IMR-90 (cell line): ENCODE results near the gene PRORP. TPM values are rescaled to one million over a fixed set of nuclear protein-coding genes. Genes with fewer than 3 reads are reported as not detected.

Source experiments
- ATAC-seq: fragments of 200-7000 bp; cut with Tn5 transposase; 2 replicates; pipeline ENCODE4 v1.9.1; 2020; ENCODE audit warnings: low read depth, mild to moderate bottlenecking, moderate library complexity
- BruUV-seq: library from RNA; stranded (reverse); fragments of 400-500 nt; replicated peaks from 2 replicates; lab custom pipeline; 2021; lab: Mats Ljungman, UMichigan
- CTCF ChIA-PET: fragments of 300-600 bp; formaldehyde crosslinking; extraction: SDS; loops from one replicate; lab custom pipeline; 2021; ENCODE audit warnings: antibody characterized with exemption; lab: Yijun Ruan, JAX
- POLR2A ChIA-PET: fragments of 300-600 bp; sonication (Branson Sonifier 250); formaldehyde crosslinking; loops from one replicate; lab custom pipeline; 2022; ENCODE audit warnings: antibody characterized with exemption; ENCODE audit not compliant: unreplicated experiment; lab: Charles Lee
- DNase-seq: peaks from one replicate; pipeline ENCODE4 v3.0.0; 2013
- H2AFZ ChIP-seq: replicated peaks from 2 replicates; pipeline ENCODE3; 2013; ENCODE audit warnings: low read length, mild to moderate bottlenecking; ENCODE audit not compliant: poor library complexity
- H2AK5ac ChIP-seq: 2 replicates; pipeline ENCODE4 v1.6.1; 2013; ENCODE audit warnings: low read depth, low read length, inconsistent platforms
- H2AK9ac ChIP-seq: replicated peaks from 2 replicates; pipeline ENCODE3; 2013; ENCODE audit warnings: mild to moderate bottlenecking, low read depth, low read length, moderate library complexity; ENCODE audit not compliant: poor library complexity
- H2BK120ac ChIP-seq: 2 replicates; pipeline ENCODE4 v1.6.1; 2013; ENCODE audit warnings: low read depth, low read length, inconsistent platforms
- H2BK15ac ChIP-seq: 3 replicates; pipeline ENCODE4 v1.6.1; 2013; ENCODE audit warnings: low read depth, low read length, inconsistent platforms
- H2BK20ac ChIP-seq: 2 replicates; pipeline ENCODE4 v1.6.1; 2013; ENCODE audit warnings: low read depth, mild to moderate bottlenecking, inconsistent platforms, low read length, moderate library complexity
- H2BK5ac ChIP-seq: 2 replicates; pipeline ENCODE4 v1.6.1; 2013; ENCODE audit warnings: mild to moderate bottlenecking, low read depth, low read length, inconsistent platforms; ENCODE audit not compliant: poor library complexity, severe bottlenecking
- H3K14ac ChIP-seq: replicated peaks from 2 replicates; pipeline ENCODE4 v1.6.1; 2013; ENCODE audit warnings: low read depth, low read length, inconsistent platforms
- H3K18ac ChIP-seq: 2 replicates; pipeline ENCODE4 v1.6.1; 2013; ENCODE audit warnings: low read depth, low read length, control low read depth
- H3K23ac ChIP-seq: 2 replicates; pipeline ENCODE4 v1.6.1; 2013; ENCODE audit warnings: low read depth, low read length, inconsistent platforms
- H3K27ac ChIP-seq: 2 replicates; pipeline ENCODE4 v1.5.1; 2013; ENCODE audit warnings: mild to moderate bottlenecking, control low read depth, low read length; ENCODE audit not compliant: insufficient read depth
- H3K27me3 ChIP-seq: 2 replicates; pipeline ENCODE4 v1.6.1; 2013; ENCODE audit warnings: low read length; ENCODE audit not compliant: control insufficient read depth, insufficient read depth
- H3K36me3 ChIP-seq: 2 replicates; pipeline ENCODE4 v1.6.1; 2013; ENCODE audit warnings: low read length, mixed read lengths; ENCODE audit not compliant: control insufficient read depth, insufficient read depth
- H3K4ac ChIP-seq: 2 replicates; pipeline ENCODE4 v1.6.1; 2013; ENCODE audit warnings: low read depth, low read length, inconsistent platforms
- H3K4me1 ChIP-seq: 2 replicates; pipeline ENCODE4 v1.6.1; 2013; ENCODE audit warnings: low read length, mixed read lengths; ENCODE audit not compliant: control insufficient read depth, insufficient read depth
- H3K4me2 ChIP-seq: 2 replicates; pipeline ENCODE4 v1.6.1; 2013; ENCODE audit warnings: low read depth, mild to moderate bottlenecking, control low read depth, low read length, moderate library complexity
- H3K4me3 ChIP-seq: 2 replicates; pipeline ENCODE4 v1.5.1; 2013; ENCODE audit warnings: low read depth, mild to moderate bottlenecking, control low read depth, low read length, moderate library complexity; ENCODE audit not compliant: insufficient read depth
- H3K56ac ChIP-seq: 2 replicates; pipeline ENCODE4 v1.6.1; 2013; ENCODE audit warnings: low read length, inconsistent platforms; ENCODE audit not compliant: insufficient read depth; ENCODE audit errors: extremely low read depth
- H3K79me1 ChIP-seq, 2 experiments: 2 replicates each; pipeline ENCODE4 v1.6.1; 2013; ENCODE audit warnings: low read length in 2 of 2, inconsistent platforms in 1 of 2, low read depth in 1 of 2
- H3K9ac ChIP-seq: 2 replicates; pipeline ENCODE4 v1.6.1; 2013; ENCODE audit warnings: low read depth, low read length, control low read depth
- H3K9me1 ChIP-seq: 2 replicates; pipeline ENCODE4 v1.6.1; 2013; ENCODE audit warnings: low read length, inconsistent platforms; ENCODE audit not compliant: insufficient read depth
- H3K9me3 ChIP-seq: 2 replicates; pipeline ENCODE4 v1.6.1; 2013; ENCODE audit warnings: low read length; ENCODE audit not compliant: control insufficient read depth, insufficient read depth
- H4K20me1 ChIP-seq: 2 replicates; pipeline ENCODE4 v1.6.1; 2013; ENCODE audit warnings: low read length, inconsistent platforms; ENCODE audit not compliant: insufficient read depth
- H4K5ac ChIP-seq: 2 replicates; pipeline ENCODE4 v1.6.1; 2013; ENCODE audit warnings: mild to moderate bottlenecking, low read depth, low read length, control low read depth
- H4K8ac ChIP-seq, 2 experiments: 2 replicates each; pipeline ENCODE4 v1.6.1; 2013; ENCODE audit warnings: low read depth in 2 of 2, low read length in 2 of 2, control low read depth in 1 of 2, inconsistent platforms in 1 of 2
- H4K91ac ChIP-seq: 2 replicates; pipeline ENCODE4 v1.6.1; 2013; ENCODE audit warnings: low read depth, low read length, inconsistent platforms; ENCODE audit not compliant: insufficient read depth
- BHLHE40 ChIP-seq: fragments of 150-350 bp; IDR thresholded peaks from 2 replicates; pipeline ENCODE4 v1.6.1; 2016; ENCODE audit warnings: mild to moderate bottlenecking, low read depth, low read length
- CEBPB ChIP-seq: IDR thresholded peaks from 2 replicates; pipeline ENCODE4 v1.6.1; 2012; ENCODE audit warnings: low read depth, low read length, improper control_type of control experiment
- CHD1 ChIP-seq: IDR thresholded peaks from 2 replicates; pipeline ENCODE4 v1.6.1; 2012; ENCODE audit warnings: low read depth, low read length, improper control_type of control experiment
- FOS ChIP-seq: fragments of 150-350 bp; IDR thresholded peaks from 2 replicates; pipeline ENCODE4 v1.6.1; 2016; ENCODE audit warnings: low read depth, low read length
- MAFK ChIP-seq: IDR thresholded peaks from 2 replicates; pipeline ENCODE4 v1.6.1; 2012; ENCODE audit warnings: low read depth, low read length, improper control_type of control experiment
- MAZ ChIP-seq: IDR thresholded peaks from 2 replicates; pipeline ENCODE4 v1.6.1; 2012; ENCODE audit warnings: low read depth, mild to moderate bottlenecking, low read length, improper control_type of control experiment, moderate library complexity, borderline replicate concordance
- POLR2A ChIP-seq: IDR thresholded peaks from 2 replicates; pipeline ENCODE4 v1.6.1; 2012; ENCODE audit warnings: mild to moderate bottlenecking, low read depth, low read length
- RAD21 ChIP-seq: IDR thresholded peaks from 2 replicates; pipeline ENCODE4 v1.6.1; 2012; ENCODE audit warnings: low read length, improper control_type of control experiment
- RCOR1 ChIP-seq: IDR thresholded peaks from 2 replicates; pipeline ENCODE4 v1.6.1; 2012; ENCODE audit warnings: mild to moderate bottlenecking, low read length, improper control_type of control experiment; ENCODE audit not compliant: insufficient replicate concordance
- RFX5 ChIP-seq: IDR thresholded peaks from 2 replicates; pipeline ENCODE4 v1.8.0; 2012; ENCODE audit warnings: low read depth, mild to moderate bottlenecking, low read length, moderate library complexity
- SMC3 ChIP-seq: fragments of 150-350 bp; IDR thresholded peaks from 2 replicates; pipeline ENCODE4 v1.6.1; 2016; ENCODE audit warnings: low read depth, mild to moderate bottlenecking, antibody characterized with exemption, low read length, moderate library complexity
- USF2 ChIP-seq: fragments of 150-350 bp; IDR thresholded peaks from 2 replicates; pipeline ENCODE4 v1.6.1; 2017; ENCODE audit warnings: mild to moderate bottlenecking, antibody characterized with exemption, low read length, low read depth
- WGBS, 2 experiments: methylation state at CpG; one replicate each; pipeline versions ENCODE4 v1.1.5 to v1.1.7; 2013; ENCODE audit warnings: missing lambda C conversion rate in 2 of 2; ENCODE audit not compliant: insufficient read length in 1 of 2; ENCODE audit errors: extremely low coverage in 2 of 2; 5-methylcytosine and 5-hydroxymethylcytosine counted together
- dilution Hi-C: fragments of 300-500 bp; cut with HindIII; formaldehyde crosslinking; loops from one replicate; pipeline ENCODE4 v1.14.3; 2018; ENCODE audit warnings: low sequenced_read_pairs; ENCODE audit not compliant: unreplicated experiment
- in situ Hi-C: fragments of 300-500 bp; cut with MboI; formaldehyde crosslinking; loops from 3 replicates; pipeline ENCODE4 v1.14.3; 2019; ENCODE audit warnings: low sequenced_read_pairs, inconsistent platforms, mixed read lengths
- intact Hi-C: fragments of 100-400 bp; cut with micrococcal nuclease; formaldehyde crosslinking; loops from 2 replicates; pipeline ENCODE4 v1.10.0; 2022
- polyA plus RNA-seq, 3 experiments: library from polyadenylated mRNA; depleted of rRNA; stranded (reverse); fragments of >200 nt; gene quantifications; 2 replicates each; pipeline ENCODE4 v1.2.3, GENCODE V29; 2012; ENCODE audit warnings: low replicate concordance in 1 of 3
- total RNA-seq: library from RNA; depleted of rRNA; stranded (reverse); fragments of >200 nt; gene quantifications from 2 replicates; pipeline ENCODE4 v1.2.3, GENCODE V29; 2012
- TF ChIP-seq, protein P1 (sequence below): conservative IDR thresholded peaks from 2 replicates; pipeline ENCODE4 v1.5.1; 2012; ENCODE audit warnings: mild to moderate bottlenecking, low read depth, low read length, improper control_type of control experiment
- TF ChIP-seq, protein P2 (sequence below): fragments of 150-350 bp; IDR thresholded peaks from 2 replicates; pipeline ENCODE4 v1.6.1; 2016; ENCODE audit warnings: low read depth, mild to moderate bottlenecking, low read length, moderate library complexity, borderline replicate concordance

Gene PRORP
- total and polyA plus RNA-seq, 2 of the 4 experiments (the other 2 are of a cell fraction), result 18.0 to 50.5 TPM

DNA sequence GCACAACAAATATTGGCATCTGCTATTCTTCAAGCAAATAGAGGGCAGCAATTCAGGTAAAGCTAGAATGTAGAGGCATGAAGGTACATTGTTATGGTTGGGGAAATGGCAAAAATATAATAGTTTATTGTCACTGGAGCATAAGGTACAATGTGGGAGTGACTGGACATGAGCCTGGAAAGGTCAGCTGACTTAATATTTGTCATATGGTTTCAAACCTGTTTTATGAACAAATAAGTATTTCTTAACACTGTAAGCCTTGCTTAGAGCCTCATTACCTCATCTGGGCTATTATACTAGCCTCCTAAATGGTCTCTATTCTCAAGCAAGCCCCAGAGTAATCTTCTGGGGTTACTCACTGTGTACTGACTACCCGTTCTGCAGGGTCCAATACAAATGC lies 42.6 kb upstream of the PRORP start:
- H3K36me3 ChIP-seq, result peaks cover 14% of the 10 kb centered on the region
- H3K9me1 ChIP-seq, result no peaks in the 10 kb centered on the region
- no peak overlapping the region for H4K91ac ChIP-seq
- no peaks in the 10 kb centered on the region for H3K4me1 ChIP-seq
- 100% methylated on average over 1 of the region's 1 CpG; no CpG with 5 or more reads in 1 of the 2 experiments for WGBS, 2 experiments
- no peak for ATAC-seq
- no TSS peak for BruUV-seq
- H2AFZ ChIP-seq, result no peak overlapping the region
- H3K4me2 ChIP-seq, result no peak overlapping the region
- no peak overlapping the region for H2BK5ac ChIP-seq
- H2BK20ac ChIP-seq, result no peak overlapping the region
- H4K8ac ChIP-seq, result no peak overlapping the region
- no peak for DNase-seq
- dilution Hi-C loops, result no loop called here
- ChIA-PET POLR2A (no interaction called here), CTCF (no interaction called here)
- no peak overlapping the region for H3K27ac ChIP-seq
- H2BK15ac ChIP-seq, result no peak overlapping the region
- H2BK120ac ChIP-seq, result no peak overlapping the region
- no peak overlapping the region for H3K23ac ChIP-seq
- no peak overlapping the region for H3K4me3 ChIP-seq
- H4K20me1 ChIP-seq, result no peaks in the 10 kb centered on the region
- H3K9me3 ChIP-seq, result no peaks in the 10 kb centered on the region
- no peak overlapping the region for H3K14ac ChIP-seq
- intact Hi-C loops, result loop anchor here (5.0 kb wide), 1 partner anchor 67 kb away; no protein-coding TSS in a partner anchor
- no peak for TF ChIP-seq RFX5
- TF ChIP-seq, protein P1, sequence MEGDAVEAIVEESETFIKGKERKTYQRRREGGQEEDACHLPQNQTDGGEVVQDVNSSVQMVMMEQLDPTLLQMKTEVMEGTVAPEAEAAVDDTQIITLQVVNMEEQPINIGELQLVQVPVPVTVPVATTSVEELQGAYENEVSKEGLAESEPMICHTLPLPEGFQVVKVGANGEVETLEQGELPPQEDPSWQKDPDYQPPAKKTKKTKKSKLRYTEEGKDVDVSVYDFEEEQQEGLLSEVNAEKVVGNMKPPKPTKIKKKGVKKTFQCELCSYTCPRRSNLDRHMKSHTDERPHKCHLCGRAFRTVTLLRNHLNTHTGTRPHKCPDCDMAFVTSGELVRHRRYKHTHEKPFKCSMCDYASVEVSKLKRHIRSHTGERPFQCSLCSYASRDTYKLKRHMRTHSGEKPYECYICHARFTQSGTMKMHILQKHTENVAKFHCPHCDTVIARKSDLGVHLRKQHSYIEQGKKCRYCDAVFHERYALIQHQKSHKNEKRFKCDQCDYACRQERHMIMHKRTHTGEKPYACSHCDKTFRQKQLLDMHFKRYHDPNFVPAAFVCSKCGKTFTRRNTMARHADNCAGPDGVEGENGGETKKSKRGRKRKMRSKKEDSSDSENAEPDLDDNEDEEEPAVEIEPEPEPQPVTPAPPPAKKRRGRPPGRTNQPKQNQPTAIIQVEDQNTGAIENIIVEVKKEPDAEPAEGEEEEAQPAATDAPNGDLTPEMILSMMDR, result no peak
- TF ChIP-seq, protein P2, sequence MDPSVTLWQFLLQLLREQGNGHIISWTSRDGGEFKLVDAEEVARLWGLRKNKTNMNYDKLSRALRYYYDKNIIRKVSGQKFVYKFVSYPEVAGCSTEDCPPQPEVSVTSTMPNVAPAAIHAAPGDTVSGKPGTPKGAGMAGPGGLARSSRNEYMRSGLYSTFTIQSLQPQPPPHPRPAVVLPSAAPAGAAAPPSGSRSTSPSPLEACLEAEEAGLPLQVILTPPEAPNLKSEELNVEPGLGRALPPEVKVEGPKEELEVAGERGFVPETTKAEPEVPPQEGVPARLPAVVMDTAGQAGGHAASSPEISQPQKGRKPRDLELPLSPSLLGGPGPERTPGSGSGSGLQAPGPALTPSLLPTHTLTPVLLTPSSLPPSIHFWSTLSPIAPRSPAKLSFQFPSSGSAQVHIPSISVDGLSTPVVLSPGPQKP, result no peak
- no peak for TF ChIP-seq RAD21
- TF ChIP-seq RCOR1, result no peak
- TF ChIP-seq SMC3, result no peak
- TF ChIP-seq CHD1, result no peak
- TF ChIP-seq BHLHE40, result no peak
- TF ChIP-seq POLR2A, result no peak
- no peak for TF ChIP-seq MAFK
- TF ChIP-seq MAZ, result no peak
- TF ChIP-seq USF2, result no peak
- TF ChIP-seq FOS, result no peak
- TF ChIP-seq CEBPB, result no peak
- peaks cover 0 to 7% of the 10 kb centered on the region in 2 experiments; a peak in 2 of 4 replicates for H3K79me1 ChIP-seq
- H3K56ac ChIP-seq, result no peak overlapping the region
- in situ Hi-C loops, result no loop called here
- no peak overlapping the region for H3K18ac ChIP-seq
- H2AK5ac ChIP-seq, result no peak overlapping the region
- no peak overlapping the region for H3K9ac ChIP-seq
- no peak overlapping the region for H3K4ac ChIP-seq
- no peak overlapping the region for H4K5ac ChIP-seq
- H2AK9ac ChIP-seq, result no peak overlapping the region
- no peaks in the 10 kb centered on the region for H3K27me3 ChIP-seq
